Lung microvascular endothelial cell (primary cell): ENCODE results near the gene DENND11. TPM values are rescaled to one million over a fixed set of nuclear protein-coding genes. Genes with fewer than 3 reads are reported as not detected.

Source experiments
- DNase-seq, 2 donors: peaks; one replicate each; pipeline versions ENCODE4 v3.0.0 to v3.0.0-alpha.2; 2010; ENCODE audit warnings: low read depth in 2 of 2
- total RNA-seq: library from RNA; depleted of rRNA; stranded (reverse); fragments of >200 nt; gene quantifications from 2 replicates; pipeline ENCODE4 v1.2.1, GENCODE V29; 2014

Gene DENND11
- total RNA-seq, 1 donor from 2014 or later: 69.2 TPM

DNA sequence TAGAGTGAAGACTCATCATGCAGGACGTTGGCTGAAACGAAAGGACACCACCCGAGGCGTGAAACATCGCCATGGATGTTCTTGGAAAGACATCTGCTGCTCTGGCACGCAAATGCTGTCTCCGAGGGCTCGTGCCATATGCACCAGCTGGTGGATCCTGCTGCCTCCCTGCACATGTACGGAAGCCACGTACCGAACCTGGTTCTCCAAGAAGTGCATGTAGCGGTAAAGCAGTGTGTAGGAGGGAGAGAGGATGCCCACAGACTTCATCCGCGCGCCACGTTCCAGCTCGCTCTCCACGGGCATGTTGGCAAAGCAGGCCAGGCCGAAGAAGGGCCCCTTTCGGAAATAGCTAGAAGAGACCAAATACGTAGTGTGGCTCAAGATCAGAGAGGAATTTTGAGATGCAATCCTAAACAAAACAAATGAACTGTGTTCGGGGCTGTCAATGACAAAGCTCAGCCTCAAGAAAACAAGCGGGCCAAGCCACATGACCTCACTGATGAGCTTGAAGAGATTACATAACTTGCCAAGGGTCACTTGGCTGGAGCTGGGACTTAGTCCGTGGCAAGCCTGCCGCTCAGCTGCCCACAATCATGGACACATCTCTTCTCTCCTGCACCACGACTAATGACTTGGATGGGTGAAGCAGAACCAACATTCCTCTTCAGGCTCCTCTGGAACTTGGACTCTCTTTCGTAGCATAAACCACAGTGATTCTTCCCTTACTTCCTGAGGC lies 16.5 kb downstream of the DENND11 start:
- no peak for DNase-seq

DNA sequence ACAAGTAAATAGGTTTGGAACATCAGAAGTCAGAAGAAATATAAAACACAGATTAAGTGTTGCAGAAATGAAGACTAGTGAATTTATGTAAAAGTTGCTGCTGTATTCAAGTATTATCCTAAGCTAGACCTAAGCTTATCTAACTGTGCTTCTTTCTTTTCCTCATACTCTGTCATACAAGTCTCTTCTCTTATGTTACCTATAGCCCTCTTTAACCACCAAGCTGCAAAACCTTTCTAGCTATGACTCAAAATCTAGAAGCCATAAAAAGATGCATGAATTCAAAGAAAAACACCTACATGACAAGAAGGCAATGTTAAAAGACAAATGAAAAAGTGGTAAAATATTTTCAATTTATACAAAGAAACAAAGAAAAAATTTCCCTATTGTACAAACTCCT lies 23.0 kb downstream of the DENND11 start:
- DNase-seq: no peak

DNA sequence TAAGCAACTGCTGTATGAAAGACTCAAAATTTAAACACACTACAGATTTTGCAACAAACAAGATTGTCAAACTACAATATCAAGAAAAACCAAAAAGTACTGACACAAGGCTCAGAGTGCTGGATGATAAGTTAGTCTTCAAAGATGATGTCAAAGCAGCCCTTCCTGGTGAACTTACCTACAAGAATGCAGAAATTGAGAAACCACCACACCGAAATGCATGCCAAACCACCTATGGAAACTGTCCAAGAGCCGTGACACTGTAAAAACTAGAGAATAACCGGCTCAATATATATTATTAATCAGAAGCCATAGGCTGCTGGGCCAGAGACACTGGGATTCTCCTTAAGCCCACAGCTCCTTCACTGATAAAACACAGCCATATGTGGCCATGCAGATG lies 25.3 kb downstream of the DENND11 start:
- DNase-seq: no peak

DNA sequence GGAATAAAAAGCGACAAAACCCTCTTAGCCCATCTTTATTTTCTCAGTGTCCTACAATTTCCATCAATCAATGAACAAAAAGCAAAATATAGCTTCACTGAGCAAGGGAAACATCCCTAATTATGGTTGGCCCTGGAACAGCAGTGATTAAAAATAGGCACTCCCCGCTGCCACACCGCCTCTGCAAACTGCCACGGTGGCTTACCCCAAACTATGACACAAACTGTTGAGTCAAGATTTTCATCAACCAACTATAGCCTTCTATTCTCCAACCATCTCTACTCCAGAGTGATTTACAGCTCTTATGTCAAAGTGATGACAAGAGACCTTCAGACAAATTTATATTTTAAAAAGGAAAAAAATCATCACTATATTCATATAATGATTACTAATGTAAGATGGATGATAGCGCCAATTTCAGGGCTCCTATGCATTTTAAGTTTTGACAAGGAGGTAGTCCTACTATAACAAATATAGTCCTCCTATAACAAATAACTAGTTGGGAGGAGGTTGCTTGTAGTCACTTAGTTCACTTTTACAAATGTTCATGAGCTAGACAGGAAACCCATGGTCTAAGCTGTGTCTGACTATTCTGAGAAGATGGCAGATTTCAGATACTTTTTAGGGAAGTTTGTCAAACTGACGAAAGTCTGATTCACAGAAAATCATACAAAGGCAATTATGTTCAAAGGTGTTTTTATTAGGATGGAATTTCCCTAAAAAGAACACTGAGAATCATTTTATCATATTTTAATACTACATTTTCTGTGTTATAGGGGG lies 26.3 kb downstream of the DENND11 start:
- DNase-seq: peak in 1 of 2 donors; percentile 70

DNA sequence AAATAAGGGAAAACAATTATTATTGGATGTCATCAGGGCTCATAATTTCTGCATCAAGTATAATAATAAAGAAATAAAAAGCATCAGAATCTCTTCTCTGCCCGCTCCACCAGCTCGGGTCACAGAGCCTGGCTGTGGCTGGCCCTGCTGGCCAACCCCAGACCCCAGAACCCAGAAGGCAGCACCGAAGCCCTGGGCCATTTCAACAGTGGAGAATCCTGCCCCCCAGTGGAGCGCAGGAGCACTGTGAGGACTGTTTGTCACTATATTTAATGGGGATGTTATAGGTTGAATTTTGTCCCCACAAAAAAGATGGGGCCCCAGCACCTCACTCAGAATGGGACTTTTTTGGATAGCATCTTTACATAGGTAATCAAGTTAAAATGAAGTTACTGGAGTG lies 27.3 kb downstream of the DENND11 start:
- peak in 1 of 2 donors; percentile 85 for DNase-seq

DNA sequence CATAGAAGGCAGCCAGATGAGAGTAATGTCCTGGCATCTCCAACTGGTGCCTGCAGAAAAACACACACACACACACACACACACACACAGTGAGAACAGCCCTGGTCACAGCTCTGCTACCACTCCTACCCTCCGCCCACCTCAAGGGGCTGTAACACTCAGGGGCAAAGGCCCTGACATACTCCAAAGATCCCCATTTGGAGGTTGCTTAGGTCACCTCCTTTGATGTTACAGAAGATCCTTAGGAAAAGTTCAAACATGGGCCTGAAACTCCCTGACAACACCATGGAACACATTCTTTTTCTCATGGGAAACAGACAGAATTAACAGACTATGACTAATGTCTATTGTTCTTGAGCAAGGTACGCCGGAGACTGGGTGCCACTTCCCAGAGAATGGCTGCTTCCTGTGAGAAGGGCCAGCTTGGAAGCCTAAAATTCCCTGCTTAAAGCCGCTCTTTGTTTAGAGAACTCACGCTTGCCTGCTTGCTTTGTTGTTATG lies 27.7 kb downstream of the DENND11 start:
- peak; percentile 92 to 97 for DNase-seq

DNA sequence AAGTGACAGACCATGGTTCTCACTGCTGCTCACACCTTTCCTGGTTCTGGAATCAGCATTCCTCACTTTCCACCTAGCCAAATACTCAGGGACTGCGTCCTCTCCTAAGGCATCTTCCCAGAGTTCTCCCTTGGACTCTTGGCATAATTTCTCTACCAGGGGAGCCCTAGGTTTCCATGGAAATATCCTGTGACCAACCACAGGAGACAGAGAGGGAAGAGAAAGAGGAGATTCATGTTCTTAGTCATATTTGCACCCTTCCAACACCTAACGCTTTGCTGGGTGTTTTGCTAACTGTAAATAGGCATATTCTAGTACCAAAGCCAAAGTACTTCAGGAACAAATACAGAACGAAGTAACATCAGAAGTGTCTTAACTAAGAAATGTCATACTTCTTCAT lies 28.6 kb downstream of the DENND11 start:
- DNase-seq: no peak

DNA sequence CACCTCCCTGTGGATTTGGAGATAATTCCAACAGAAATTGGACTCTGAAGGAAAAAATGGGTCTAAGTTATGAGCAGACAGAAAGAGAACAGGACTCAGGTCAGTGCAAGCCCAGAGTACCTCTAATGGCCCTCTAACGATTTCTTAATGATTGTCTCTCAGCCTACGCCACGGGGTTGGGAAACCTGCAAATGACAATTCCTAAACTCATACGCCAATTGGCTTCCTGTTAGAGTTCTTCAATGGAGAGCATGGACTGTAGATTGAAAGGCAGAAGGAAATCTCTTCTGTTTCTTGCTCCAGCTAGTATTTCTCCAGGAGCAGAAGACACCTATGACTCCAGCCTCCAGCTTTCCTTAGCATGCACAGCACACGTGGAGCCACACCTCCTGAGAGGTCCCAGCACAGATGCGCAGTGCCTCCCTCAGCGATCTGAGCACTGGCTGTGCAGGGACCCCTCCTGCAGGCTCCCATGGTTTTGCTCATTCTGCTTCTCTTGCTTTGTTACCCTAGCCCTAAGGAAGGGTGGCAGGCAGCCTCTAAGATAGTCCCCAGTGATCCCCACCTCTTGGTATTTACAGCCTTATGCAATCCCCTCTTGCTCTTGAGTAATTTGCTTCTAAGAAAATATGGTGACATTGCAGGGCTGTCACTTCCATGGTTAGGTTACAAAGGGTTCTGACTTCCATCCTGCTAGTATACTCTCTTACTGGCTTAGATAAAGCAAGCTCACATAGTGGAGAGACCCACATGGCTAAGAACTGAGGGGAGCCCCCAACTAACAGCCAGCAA lies 30.1 kb downstream of the DENND11 start:
- DNase-seq: no peak

DNA sequence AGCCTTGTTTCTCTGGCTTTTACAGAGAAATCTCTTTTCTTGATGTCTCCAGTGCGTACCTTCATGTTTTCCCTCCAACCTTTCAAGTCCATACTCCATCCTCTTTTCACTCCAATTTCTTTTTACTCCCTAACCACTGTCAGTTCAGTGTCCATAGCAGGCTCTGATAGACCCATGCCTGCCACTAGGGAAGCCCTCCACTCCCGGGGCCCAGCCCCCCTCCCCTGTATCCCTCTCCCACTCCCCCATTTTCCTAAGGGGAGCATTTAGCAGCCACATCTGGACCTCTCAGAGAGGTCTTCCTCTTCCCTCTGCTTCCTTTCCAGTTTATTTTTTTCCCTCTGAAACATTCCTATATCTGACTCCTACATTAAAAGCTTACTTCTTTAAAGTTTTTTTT lies 33.1 kb downstream of the DENND11 start:
- DNase-seq: no peak

DNA sequence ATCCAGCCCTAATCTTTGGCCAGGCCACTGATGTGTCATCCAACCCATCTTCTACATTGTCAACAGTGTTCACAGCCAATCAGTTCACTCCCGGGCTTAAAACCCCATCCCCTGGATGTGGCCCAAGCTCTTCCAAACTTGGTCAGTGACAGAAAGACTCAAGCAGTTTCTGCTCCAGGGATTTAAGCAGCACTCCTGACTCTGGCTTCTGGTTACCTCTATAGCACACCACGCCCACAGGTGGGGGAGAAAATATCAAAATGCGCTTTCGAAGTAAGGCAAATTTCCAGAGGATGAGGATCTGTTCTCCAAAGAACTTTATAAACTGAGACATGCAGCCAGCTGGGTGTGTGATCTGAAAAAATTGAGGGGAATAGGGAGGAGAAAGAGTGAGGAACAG lies 35.9 kb downstream of the DENND11 start:
- no peak for DNase-seq

DNA sequence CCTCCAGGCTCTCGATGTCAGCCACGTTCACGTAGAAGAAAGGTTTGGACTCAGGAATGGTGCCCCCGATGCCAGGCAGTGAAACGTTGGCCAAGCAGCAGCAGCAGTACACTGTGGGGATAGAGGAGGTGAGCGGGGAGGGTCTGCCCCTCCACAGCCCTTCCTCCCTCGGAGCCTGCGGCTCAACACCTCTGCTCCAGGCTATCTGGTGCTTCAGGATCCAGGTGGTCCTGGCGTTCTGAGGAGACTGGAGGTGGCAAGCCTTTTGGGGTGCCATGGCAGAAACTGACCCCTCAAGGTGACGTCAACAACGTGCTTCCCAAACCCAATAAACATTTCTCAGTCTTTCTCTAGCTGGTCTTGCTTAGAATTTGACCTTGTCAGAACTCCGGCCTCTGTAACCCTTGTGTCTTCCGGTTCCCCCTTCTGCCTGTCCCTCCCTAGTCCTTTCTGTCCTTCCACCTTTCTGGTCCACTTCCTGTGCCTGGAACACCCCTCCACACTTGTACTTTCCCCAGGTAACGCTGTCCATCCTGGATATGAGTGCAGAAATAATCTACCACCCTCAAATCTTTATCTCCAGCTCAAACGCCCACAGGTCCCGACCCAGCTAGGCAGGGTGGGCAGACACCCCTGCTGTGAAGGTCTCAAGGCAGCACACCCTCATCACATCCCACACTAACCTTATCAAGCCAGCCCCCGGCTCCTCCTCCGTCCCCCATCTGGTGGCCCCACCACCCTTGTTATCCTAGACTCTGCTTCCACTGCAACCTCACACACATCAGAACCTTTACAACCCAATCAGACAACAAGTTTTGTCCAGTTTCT lies 36.5 kb downstream of the DENND11 start:
- DNase-seq: no peak

DNA sequence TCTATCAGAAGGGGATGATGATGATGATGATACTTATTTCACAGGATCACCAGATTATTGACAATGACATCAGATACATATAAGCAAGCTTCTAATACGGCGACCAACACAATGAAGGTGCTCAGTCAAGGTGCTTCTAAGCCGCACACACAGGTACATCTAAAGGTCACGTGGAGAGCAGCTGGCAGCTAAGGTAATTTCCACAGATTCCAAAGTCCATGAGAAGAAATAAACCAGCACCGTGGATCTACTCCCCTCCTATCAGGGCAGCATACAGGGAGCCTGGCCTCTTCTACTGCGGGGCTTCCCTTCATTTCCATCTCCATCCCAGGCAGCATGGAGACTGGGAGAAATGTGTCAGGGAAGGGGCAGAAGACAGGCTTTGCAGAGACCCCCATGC lies 37.5 kb downstream of the DENND11 start:
- DNase-seq: no peak

DNA sequence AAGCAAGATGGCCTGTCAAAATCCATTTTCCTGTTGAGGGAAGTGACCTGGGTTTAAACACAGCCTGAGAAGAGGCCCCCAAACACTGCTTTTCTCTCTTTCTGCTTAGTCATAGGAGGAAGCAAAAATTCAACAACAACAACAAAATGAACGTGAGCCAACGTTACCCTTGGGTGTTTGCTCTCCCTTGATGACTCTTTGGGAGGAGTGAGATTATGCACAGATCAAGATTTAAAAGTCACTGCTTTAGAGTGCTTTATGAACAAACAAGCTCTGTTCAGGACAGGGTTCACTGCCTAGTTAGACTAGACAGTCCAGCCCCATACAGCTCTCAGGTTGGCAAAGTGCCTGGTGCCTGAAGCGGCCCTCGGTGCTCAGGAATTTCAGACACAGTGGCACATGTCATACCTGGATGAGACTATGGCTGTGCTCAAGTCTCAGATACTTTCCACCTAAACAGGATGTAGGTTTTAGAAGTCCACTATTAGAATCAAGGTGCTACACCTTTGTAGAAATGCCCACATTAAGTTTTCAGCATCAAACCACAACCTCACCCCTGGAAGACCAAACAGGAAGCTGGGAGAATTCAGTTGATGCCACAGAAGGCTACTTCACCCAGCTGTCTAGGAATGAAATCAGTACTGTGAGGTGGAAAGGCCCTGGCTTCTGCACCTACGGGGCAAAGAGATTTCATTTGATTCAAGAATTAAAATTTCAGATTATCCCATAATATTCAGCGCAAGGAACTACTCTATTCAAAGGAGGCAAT lies 38.7 kb downstream of the DENND11 start:
- DNase-seq: peak; percentile 74 to 86

DNA sequence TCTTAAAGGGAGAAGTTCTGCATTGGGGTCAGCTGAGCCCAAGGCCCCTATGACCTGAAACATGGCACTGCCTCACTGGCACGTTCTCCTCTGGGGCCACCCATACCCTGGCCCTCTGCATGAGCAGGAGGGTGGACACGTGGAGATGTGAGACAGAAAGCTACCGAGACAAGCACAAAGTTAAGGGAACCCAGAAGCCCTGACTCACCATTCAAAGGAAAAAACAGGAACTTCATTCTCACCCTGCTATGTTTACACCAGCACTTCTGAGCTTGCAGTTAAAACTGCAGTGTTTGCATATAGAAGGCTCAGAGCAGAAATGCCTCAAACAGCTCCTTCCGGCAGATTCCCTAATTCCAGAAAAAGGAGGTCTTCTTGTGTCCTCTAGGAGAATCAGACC lies 41.7 kb downstream of the DENND11 start:
- DNase-seq: peak in 1 of 2 donors; percentile 88

DNA sequence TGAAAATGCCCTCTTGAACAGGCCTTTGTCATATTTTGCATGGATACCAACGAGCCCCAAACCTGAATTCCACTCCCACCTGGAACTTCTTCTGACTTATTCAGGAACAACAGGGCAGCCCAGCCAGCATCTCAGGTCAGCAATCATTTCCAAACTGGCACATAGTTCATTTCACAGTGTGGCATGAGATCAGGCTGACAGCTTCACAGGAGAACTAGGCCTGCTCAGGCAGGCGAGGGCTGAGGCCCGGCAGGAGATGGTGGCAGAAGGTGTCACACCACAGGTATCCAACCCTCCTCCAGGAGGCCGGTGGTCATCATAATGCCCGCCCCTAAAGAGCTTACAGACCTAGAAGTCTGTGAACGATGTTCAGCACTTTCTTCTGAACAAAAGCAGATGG lies 42.5 kb downstream of the DENND11 start:
- no peak for DNase-seq

DNA sequence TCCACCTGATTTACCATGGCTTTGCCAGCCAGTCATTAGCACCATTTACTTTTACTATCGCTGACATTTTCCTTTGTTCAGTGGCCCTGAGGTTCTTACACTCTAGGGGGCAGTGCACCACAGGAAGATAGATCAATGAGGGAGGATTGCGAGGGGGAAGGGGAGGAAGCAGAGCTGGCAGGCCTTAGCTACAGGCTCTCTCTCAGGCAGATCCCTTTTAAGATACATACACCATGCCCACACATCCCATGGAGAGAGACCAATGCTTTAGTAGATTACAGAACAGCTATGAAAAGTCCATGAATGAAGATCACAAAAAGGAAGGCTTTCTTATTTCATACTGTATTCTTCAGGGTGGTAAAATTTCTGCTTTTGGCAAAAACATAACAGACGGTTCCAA lies 47.4 kb downstream of the DENND11 start:
- DNase-seq: peak; percentile 89 to 93

DNA sequence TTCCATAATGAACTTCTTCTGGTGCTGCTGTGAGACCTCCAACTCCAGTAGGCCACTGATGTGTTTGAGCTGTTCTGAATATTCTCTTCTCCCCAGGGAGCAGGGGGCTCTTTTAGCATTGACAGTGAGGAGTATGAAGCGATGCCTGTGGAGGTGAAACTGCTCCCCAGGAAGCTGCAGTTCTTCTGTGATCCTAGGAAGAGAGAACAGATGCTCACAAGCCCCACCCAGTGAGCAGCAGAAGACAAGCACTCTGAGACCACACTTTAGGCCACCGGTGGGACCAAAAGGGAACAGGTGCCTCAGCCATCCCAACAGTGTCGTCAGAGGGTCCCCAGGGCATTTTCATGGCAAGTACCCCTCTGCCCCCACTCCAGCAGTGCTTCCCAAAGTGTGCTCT lies 49.3 kb downstream of the DENND11 start:
- no peak for DNase-seq
